Myocyte (in vitro differentiated cells): Measurements from ENCODE around the gene STUM. TPM values are rescaled to one million over a fixed set of nuclear protein-coding genes. Genes with fewer than 3 reads are reported as not detected.
"Not testable (repeated sequence)": the region's sequence is repeated elsewhere in the genome, so short reads cannot be mapped to it uniquely, and the experiment has no call there.

Source experiments
- DNase-seq: peaks from one replicate; pipeline ENCODE4 v3.0.0-alpha.2; 2012; ENCODE audit warnings: low read depth
- total RNA-seq: library from RNA; depleted of rRNA; stranded (reverse); fragments of >200 nt; gene quantifications from 2 replicates; pipeline ENCODE4 v1.2.3, GENCODE V29; 2014

Gene STUM
- total RNA-seq, 1 donor from 2014 or later, result 0.16 TPM

DNA sequence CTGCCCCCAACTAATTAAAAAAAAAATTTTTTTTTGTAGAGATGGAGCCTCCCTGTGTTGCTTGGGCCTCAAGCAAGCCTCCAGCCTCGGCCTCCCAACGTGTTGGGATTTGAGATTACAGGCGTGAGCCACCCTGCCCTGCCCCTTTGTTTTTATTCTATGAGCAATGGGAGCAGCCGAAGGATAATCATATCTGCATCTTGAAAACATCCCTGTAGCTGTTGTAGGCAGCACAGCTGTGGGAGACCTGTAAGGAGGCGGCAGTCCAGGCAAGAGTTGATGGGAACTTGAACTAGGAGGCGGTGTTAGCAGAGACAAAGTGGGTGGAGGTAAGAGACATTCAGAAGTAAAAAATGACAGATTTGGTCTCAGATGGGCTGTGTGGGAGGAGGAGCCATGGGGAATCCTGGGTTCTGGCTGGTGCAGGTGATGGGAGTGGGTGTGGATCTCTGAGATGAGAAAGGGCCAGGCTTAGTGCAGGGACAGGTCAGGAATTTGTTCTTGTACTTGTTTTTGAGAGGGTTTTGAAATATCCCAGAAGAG, 31.3 kb downstream of the STUM start:
- DNase-seq, result no peak

DNA sequence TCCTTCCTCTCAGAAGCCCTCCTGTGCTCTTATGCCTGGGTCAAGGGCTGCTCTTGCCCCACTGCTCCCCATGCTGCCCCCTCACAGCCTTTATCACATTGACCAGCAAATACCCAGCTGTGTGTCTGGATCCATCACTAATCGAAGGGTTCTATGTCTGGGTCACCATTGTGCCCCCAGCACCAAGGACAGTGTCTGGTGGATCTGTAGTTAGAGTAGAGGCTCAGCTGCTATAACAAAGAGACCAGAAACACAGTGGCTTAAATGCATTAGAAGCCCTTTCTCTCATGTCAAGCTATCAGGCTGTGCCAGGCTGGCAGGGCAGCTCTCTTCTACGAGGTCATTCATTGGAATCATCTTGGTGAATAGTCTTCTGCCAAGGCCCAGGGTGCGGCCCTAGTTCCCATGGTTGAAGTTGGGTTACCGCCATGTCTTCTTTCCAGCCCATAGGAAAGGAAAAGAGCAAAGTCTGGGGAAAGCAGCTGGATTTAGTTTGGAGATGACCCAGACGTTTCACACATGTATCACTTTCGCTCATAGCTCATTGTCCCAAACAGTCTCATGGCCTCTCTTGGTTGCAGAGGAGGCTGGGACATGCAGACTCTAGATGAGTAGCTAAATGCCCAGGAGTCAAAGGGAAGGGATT, 32.2 kb downstream of the STUM start:
- DNase-seq, result no peak

DNA sequence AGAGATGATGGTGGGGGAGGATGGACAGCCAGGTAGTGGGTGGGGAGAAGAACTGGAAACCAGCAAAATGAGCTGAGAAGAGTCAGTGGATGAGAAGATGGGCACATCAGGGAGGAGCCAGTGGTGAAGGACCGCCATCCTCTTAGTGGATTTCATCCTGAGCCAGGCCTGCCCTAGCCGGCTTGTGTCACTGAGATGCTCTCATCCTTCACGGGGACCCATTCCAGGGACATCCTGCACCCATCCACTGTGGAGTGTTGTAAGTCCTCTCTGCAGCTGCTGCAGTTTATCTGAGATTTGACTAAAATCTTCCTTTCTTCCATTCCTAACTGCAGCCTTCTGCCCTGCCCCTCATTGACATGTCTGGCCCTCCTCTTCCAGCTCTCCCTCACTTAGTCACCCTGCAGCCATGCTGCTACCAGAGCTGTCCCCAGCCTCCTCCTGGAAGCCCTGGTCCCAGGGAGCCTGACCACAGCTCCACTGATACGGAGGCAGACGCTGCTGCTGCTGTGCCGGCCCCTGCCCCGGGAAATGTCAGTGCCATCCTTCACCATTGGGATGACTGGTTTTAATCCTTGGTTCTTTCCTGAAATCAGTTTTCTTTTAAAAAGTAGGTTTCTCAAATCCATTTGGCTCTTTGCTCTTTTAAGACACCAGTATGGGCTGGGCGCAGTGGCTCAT, 33.2 kb downstream of the STUM start:
- DNase-seq, result no peak

DNA sequence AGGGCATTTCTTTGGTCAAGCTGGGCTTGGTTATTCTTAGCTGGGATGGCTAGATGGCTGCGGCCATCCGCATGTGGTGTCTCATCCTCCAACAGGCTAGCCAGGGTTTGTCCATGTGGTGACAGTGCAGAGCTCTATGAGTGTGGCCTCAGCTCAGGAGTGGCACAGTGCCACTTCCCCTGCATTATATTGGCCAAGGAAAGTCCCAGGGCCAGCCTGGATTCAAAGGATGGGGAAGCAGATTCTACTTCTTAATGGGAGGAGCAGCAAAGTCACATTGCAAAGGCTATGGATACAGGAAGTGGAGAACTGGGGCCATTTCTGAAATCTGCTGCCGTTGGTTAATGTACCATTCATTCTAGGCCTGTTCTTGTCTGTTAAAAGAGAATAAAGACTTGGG, 34.4 kb downstream of the STUM start:
- no peak for DNase-seq

DNA sequence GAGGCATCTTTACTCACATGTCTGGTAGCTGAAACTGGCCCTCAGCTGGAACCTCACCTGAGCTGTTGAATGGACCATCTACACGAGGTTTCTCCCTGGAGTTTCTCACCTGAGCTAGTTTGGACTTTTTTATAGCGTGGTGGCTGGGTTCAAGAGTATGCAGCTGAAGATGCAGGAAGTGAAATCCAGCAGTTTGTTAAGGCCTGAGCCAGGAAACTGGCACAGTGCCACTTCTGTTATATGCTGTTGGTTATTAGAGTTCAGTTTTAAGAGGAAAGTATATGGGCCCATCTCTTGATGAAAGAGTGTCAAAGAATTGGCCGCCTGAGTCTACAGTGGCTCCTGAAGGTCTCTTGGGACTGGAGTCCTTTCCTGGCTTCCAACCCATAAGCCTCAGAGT, 35.6 kb downstream of the STUM start:
- DNase-seq, result no peak

DNA sequence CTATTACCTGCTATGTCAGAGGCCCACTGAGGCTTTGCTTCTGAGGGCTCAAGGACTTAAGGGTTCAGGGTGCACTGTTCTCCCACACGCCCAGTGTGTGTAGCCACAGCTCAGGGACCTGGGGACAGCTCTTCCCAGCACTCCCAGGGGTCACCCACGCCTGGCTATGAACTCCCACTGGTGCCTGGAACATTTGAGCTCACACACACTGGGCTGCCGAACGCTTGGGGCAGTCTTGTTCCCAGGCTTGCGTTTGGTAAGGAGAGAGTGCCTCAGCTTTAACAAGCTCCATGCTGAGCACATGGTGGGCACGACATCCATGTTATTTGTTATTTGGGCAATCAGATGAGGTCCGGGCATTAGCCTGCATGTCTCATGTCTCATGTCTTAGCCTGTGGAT, 37.6 kb downstream of the STUM start:
- DNase-seq, result no peak

DNA sequence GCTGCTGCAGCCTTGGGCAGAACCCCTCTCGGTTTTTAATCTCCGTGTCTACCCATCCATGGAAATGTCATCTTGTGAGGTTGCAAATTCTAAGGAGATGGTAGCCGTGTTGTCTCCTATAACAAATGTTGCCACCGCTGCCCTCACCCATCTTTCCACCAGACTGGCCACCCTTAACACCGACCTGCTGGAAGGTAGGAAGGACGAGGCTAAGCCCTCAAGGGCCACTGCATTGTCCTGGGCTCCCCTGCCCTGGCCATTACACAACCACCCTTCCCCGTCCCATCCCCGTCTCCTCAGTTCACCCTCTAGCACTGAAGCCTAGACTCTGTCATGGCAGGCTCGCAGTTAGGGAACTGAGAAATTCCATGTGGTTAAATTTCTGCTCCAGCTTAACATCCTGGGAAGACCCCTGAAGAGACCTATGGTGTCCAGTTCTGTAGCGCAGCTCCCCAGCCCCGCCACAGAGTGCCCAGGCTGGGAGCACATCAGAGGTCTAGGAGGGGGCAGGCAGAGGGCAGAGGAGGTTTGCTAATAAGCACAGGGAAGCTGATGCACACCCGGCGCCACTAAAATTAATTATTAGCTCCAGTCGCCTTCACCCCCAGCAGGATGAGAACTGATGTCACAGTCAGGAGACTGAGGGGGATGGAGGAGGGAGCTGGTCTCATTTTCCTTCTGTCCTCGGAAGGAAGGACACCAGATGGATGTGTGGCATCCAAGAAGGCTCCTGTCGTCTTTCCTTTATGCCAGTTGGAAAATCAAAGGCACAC, 38.3 kb downstream of the STUM start:
- no peak for DNase-seq

DNA sequence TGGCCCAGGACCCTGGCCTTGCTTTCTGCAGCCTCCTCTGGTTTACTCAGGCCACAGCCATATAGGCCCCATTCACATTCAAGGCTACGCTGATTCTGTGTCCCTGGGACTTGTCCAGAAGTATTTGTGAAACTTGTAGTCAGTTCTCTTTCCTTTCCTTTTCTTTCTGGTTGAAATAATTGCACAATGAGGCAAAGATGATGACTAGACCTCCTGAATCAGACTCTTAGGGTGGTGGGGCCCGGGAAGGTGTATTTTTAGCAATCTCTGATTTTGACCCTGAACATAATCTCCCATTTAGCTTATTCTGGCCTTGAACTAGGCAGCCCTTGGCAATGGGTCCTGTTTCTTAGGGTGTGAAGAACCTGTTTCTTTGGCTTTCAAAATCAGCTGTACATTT, 39.9 kb downstream of the STUM start:
- DNase-seq, result no peak

DNA sequence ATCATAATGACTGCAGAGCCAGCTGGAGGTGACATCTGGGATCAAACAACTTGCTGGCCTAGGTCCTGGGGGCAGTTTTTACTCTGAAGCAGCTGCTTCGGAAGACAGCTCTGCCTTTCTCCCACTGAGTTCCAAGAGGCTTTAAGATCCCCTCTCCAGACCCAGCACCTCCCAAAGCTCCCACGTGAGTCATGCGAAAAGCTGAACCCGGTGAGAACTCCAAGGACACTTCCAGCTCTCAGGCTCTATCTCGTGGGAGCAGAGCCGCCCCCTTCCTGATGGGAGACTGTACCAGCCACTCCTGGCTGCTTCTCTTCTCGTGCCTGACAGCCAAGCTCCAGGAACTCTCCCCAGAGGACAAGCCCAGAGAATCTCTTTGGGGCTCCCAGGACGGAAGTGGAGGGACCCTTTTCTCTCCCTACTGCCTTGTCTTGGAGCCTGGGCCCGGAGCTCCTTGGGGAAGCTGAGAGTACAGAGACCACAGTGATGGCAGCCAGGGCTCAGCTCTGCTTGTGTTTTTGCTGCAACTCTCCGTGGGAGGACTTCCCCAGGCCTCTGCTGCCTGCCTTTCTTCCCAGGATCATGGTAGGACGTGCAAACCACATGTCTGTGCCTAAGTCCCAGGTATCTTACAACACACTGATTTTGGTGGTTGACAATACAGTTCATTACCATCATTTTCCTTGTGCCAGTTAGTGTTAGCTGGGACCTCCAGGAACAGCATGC, 40.6 kb downstream of the STUM start:
- DNase-seq, result no peak

DNA sequence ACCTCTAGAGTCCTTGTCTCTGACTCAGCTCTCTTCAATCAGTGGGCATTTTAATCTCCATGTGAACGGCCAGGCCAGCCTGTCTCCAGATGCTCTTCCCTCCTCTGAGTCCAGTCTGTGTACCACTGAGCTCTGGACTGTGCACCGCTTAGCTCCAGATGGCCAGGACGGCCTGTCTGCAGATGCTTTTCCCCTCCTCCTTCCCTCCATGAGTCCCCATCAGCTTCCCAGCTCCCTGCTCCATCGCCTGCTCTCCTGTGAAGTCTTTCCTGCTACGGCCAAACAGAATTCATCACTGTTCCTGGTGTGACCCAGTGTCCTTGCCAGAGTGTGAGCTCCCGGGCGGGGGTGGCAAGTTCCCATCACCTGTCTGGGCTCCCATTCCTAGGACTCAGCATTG, 42.0 kb downstream of the STUM start:
- no peak for DNase-seq

DNA sequence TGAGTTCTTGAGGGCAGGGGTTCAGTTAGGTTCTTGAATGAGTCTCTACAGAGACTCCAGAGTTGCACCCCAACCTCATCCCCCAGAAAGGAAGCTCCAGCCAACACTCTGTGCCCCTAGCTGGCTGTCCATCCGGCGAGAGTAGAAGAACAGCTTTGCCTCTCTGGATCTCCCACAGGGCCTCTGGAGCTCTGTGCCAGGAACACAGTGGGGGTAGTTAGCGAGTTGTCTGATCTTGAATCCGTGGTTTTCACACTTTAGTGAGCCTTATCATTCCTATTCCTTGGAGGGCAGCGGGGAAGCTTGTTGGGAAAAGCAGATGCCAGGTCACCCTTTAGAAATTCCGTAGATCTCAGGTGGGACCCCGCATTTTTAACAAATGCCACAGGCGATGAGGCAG, 45.0 kb downstream of the STUM start:
- DNase-seq, result no peak

DNA sequence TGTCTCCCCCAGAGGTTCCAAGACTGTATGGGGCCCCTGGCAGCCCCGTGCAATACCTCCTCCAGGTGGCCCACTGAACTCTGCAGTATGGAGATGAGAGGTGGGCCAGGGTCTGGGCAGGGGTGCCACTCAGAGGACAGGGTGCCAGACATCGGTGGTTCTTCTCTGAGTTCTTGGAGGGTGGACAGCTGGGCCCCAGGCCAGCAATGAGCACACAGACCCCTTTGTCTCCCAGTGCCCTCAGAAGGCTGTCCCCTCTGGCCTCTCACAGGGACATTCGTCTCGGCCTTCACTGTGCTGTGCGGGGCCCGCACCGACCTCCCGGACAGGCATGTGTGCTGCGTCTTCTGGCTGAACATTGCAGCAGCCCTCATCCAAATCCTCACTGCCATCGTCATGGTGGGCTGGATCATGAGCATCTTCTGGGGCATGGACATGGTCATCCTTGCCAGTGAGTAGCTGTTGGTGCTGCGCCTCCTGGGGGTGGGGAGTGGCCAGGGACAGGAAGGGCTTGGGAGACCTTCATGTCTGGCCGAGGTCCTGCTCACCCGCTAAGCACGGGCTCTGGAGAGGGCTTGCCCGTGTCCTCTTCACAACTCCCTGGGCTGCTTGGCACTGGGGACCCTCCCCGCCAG, 48.1 kb downstream of the STUM start:
- DNase-seq, result no peak

DNA sequence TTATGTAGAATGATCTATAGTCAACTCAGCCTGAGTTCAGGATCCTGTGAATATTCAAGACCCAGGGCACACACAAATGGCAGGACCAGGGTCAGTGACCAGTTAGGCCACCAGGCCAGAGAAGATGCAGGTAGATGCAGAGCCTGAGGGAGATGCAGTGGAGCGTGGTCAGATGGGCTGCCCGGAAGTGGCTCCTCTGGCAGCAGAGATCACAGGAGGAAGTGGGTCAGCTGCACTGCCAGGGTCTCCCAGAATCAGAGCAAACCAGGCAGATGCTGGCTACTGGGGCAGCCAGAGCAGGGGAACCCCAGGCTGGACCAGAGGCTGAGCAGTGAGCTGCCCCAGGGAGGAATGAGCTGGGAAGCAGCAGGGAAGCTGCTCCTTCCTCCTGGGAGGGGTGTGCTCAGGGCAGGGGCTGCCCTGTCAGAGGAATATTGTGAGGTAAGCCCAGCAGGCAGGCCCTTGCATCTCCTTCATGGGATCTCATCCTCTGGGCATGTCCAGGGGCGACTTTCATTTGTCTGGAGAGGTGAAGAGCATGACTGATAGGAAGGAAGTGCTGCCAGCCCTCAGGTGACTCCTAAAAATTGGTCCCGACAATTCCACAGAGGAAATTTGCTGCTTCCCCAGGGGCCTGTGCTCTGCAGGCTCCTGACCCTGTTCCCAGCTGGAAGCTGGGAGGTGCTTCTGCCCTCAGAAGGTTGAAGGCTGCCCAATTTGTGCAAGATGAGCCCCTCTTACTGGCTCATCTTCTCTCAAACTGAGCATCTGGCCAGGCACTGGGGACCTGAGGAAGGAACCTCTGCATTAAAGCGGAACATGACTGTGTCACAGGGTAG, 49.3 kb downstream of the STUM start:
- no peak for DNase-seq

DNA sequence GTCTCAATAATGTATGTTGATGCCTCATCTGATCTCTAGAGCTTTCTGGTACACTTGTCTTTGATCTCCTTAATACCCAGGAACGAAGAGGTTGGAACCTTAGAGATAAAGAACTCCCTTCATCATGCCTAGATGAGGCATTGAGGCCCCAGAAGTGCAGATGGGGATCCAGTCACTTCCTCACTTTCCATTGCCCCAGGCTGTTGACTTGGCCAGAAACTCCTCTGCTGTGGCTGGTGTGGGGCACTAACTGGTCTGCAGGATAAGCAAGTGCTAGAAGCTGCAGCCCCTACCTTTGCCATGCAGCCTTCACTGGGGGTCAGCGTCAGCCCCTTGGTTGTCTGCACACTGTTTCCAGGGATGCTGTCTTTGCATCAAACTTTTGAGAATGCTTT, 49.9 kb downstream of the STUM start:
- no peak for DNase-seq

DNA sequence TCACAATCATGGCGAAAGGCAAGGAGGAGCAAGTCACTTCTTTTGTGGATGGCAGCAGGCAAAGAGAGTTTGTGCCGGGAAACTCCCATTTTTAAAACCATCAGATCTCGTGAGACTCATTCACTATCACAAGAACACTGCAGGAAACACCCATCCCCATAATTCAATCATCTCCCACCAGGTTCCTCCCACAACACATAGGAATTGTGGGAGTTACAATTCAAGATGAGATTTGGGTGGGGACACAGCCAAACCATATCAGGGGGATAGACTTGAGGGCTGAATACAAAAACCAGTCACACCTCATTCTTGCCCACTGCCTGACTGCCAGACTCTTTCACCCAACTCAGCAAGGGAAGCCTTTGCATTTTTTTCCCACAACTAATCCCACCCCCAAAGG, 50.4 kb downstream of the STUM start:
- not testable (repeated sequence) for DNase-seq

DNA sequence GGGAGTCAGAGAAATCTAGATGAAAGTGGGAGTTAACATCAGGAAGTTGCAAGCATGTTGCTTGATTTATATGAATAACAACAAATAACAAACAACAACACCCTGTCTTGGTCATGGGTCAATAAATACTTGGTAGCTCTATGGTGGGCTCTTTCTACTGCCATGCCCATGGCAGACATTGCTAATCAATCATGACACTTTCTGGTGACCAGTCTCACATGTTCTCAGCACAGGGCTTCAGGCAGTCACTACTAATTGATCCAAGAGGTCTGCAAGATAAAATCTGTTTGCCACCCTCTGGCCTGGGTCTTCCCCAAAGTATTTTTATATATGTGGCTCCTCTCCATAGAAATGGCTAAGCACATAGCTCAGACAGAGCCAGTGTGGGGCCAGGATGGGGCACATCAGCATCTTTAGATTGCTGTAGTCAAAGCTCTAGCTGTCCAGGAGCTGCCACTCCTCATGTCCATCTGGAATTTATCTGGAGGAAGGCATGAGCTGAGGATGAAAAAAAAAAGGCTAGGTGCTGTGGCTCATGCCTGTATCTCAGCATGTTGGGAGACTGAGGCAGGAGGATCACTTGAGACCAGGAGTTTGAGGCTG, 51.2 kb downstream of the STUM start:
- no peak for DNase-seq

DNA sequence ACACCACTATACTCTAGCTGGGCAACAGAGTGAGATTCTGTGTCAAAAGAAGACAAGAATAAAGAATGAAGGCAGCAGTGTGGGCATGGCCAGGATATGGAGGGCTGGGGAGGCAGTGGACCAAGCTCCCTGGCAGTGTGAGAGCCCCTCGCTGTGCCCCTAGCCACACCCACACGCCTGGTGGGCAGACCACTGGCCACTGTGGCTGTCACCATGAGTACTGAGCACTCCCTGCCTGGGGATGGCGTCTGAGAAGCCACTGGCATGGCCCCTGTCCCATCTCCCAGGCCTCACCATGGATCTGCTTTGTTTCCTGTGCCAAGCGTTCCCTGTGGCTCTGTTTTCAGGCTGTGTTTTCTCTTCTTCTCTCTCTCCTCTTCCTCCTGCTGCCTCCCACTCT, 51.7 kb downstream of the STUM start:
- no peak for DNase-seq

DNA sequence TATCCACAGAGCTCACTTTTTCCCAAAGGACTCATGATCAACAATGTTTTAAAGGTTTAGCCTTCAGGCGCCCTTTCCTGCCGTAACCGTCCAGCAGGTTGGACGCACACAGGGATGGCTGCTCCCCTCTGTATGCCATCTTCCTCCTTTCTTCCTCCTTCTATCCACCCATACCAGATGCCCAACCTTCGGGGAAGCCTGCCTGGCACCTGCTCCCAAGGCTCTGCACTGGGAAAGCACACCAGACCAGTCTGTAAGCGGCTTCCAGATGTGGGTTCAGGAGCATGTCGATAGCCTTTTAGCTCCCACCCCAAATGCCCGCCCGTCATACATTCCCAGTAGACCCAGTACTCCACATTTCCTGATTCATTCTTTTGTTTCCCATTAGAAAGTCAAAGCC, 52.9 kb downstream of the STUM start:
- DNase-seq, result no peak

DNA sequence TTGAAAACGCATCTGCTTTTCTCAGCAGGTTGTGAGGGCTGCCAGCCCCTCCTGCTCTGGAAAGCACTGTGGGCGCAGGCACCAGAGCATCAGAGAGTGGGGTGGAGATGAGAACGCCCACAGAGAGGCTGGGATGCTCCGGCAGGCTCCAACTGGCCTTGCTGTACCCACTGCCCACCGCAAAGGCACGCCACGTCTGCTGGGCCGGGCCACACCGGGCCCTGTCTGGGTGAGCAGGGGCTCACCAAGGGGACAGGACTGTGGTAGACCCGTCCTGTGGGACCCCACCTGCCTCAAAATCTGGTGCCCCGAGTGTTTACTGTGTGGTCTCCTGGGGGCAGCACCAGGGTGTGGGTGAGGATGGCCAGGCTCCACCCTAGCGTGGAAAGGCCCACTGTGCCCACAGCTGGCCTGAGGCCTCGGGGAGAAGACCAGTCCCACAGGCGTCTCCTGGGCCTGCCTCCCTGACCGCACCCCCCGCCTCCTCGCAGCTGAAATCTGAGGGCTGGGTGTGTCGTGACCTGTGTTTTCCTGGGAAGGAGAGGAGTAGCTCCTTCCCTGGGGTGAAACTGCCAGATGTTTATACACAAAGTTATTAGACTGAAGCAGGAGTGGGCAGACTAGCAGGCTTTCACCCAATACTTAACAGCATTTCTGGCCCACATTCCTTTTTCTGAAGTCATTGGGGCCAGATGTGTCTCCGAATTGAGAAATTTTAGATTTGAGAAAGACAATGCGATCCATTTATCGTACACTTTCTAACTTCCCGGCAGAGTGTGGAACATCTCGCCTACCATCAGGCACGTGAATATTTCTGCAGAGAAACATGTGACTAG, 53.8 kb downstream of the STUM start:
- peak; percentile 56 for DNase-seq
